ENCODE results near the gene HTT-AS. TPM values are rescaled to one million over a fixed set of nuclear protein-coding genes. Genes with fewer than 3 reads are reported as not detected.

The HTT-AS gene
- total and polyA plus RNA-seq, 2 of the 8 experiments (the other 6 are each of a cell fraction or from before 2014, with no cell fraction given) = not detected

GRCh38 chr4:3121596-3121995 lies 47.3 kb upstream of the HTT-AS start:
- Histone ChIP-seq H4K91ac (replicated peaks; ENCODE audit: insufficient read length, low read length) (no peak overlapping the region), H3K4me1 (replicated peaks in 1 of 4; ENCODE audit: control insufficient read depth in 3 of 4, insufficient read depth in 4 of 4, low read length in 3 of 4) (no peaks in the 10 kb centered on the region), H2AK5ac (ENCODE audit: low read depth, low read length) (no peak overlapping the region), H3K27ac (ENCODE audit: low read depth, low read length) (no peak overlapping the region), H3K23ac (ENCODE audit: insufficient read length) (no peak overlapping the region), H3K23me2 (ENCODE audit: low read depth, low read length) (no peaks in the 10 kb centered on the region), H2BK20ac (ENCODE audit: low read length) (no peak overlapping the region), H3K9ac (replicated peaks in 1 of 4; ENCODE audit: extremely low read depth in 1 of 4, low read depth in 3 of 4, low read length in 3 of 4) (no peak overlapping the region), H3K4me3 (ENCODE audit: extremely low read depth in 1 of 4, insufficient read depth in 2 of 4, low read depth in 3 of 4, low read length in 4 of 4) (no peak overlapping the region), H2BK5ac (ENCODE audit: low read depth, low read length) (no peak overlapping the region), H3K79me2 (ENCODE audit: control insufficient read depth in 1 of 2, insufficient read depth in 2 of 2, low read length in 2 of 2) (no peaks in the 10 kb centered on the region), H2BK15ac (ENCODE audit: low read length) (no peak overlapping the region), H3K27me3 (replicated peaks in 1 of 4; ENCODE audit: control insufficient read depth in 3 of 4, extremely low read depth in 1 of 4, insufficient read depth in 3 of 4, low read length in 3 of 4) (no peaks in the 10 kb centered on the region), H2BK12ac (ENCODE audit: low read depth, low read length) (no peak overlapping the region), H3K36me3 (ENCODE audit: control insufficient read depth in 2 of 4, insufficient read depth in 4 of 4, low read length in 3 of 4) (peaks cover 5 to 51% (median 20%) of the 10 kb centered on the region in 4 experiments; a peak in 7 of 8 replicates), H3K56ac (replicated peaks; ENCODE audit: insufficient read length, low read depth, low read length) (no peak overlapping the region), H3K4ac (replicated peaks; ENCODE audit: insufficient read length, low read depth, low read length) (no peak overlapping the region), H2AFZ (ENCODE audit: low read length) (no peak overlapping the region), H3K18ac (ENCODE audit: extremely low read depth, low read length) (no peak overlapping the region), H3K14ac (ENCODE audit: insufficient read length) (no peak overlapping the region), H4K5ac (ENCODE audit: insufficient read length, low read depth, low read length) (no peak overlapping the region), H2BK120ac (replicated peaks; ENCODE audit: low read depth, low read length) (no peak overlapping the region), H3K79me1 (ENCODE audit: low read depth, low read length) (no peaks in the 10 kb centered on the region), H4K20me1 (replicated peaks in 1 of 2; ENCODE audit: control insufficient read depth in 1 of 2, insufficient read depth in 2 of 2, low read length in 2 of 2) (peaks cover 0 to 7% of the 10 kb centered on the region in 2 experiments), H3K9me3 (ENCODE audit: insufficient read depth in 2 of 2, low read depth in 1 of 2, low read length in 1 of 2) (no peaks in the 10 kb centered on the region), H3K4me2 (ENCODE audit: insufficient read depth in 1 of 2, low read depth in 2 of 2, low read length in 2 of 2) (no peak overlapping the region), H4K8ac (ENCODE audit: extremely low read depth, insufficient read depth, low read length) (no peak overlapping the region)
- POLR2A ChIA-PET (ENCODE audit: partially characterized antibody) = interaction anchor here (0.6 to 1.1 kb wide), 2 partner anchors 32 to 80 kb away, joined by 3 to 4 read pairs; no protein-coding TSS in a partner anchor
- WGBS, 2 experiments (ENCODE audit: extremely low coverage in 1 of 2, insufficient coverage in 1 of 2, insufficient read length in 1 of 2, insufficient replicate concordance in 2 of 2, low coverage in 1 of 2, low lambda C conversion rate in 2 of 2, missing lambda C conversion rate in 1 of 2) = 94% methylated on average over 2 of the region's 2 CpGs; no CpG with 5 or more reads in 1 of the 2 experiments
- FAIRE-seq (no peak), DNase-seq (ENCODE audit: low read depth in 1 of 2, low spot score in 2 of 2) (no peak)
- CTCF ChIA-PET (ENCODE audit: partially characterized antibody) = interaction anchor here (1.2 to 1.8 kb wide), 3 partner anchors 13 to 15 kb away, joined by 4 to 7 read pairs (median 4); no protein-coding TSS in a partner anchor
- TF ChIP-seq TCF12 (IDR thresholded peaks at IDR 0.05; ENCODE audit: low read depth, low read length) (no peak), RAD21 (IDR thresholded peaks at IDR 0.05 in 1 of 2, conservative IDR thresholded peaks at IDR 0.05 in 1 of 2; ENCODE audit: low read depth in 2 of 2, low read length in 2 of 2) (no peak), SUZ12 (IDR thresholded peaks at IDR 0.05; ENCODE audit: low read length) (no peak), MAFK (IDR thresholded peaks at IDR 0.05; ENCODE audit: low read depth, low read length) (no peak), EGR1 (IDR thresholded peaks at IDR 0.05; ENCODE audit: borderline replicate concordance, low read depth, low read length) (no peak), FOSL1 (IDR thresholded peaks at IDR 0.05; ENCODE audit: insufficient read depth, low read depth, low read length) (no peak), GTF2F1 (IDR thresholded peaks at IDR 0.05; ENCODE audit: borderline replicate concordance, low read depth, low read length) (no peak), HDAC6 (IDR thresholded peaks at IDR 0.05; ENCODE audit: low read depth, low read length) (no peak), KDM5A (IDR thresholded peaks at IDR 0.05; ENCODE audit: low read length) (no peak), BCL11A (IDR thresholded peaks at IDR 0.05; ENCODE audit: low read depth in 2 of 2, low read length in 2 of 2) (no peak), CBX8 (IDR thresholded peaks at IDR 0.05; ENCODE audit: borderline replicate concordance, low read depth, low read length) (no peak)
